ENCODE results near the gene SGMS1. TPM values are rescaled to one million over a fixed set of nuclear protein-coding genes. Genes with fewer than 3 reads are reported as not detected.
A peak's percentile ranks its signal among the peaks of the same experiment; 100 is the strongest.

The SGMS1 gene
- total and polyA plus RNA-seq, 2 donors (not counting 3 experiments of a cell fraction or from before 2014, with no cell fraction given): 9.7 to 23.7 TPM

DNA sequence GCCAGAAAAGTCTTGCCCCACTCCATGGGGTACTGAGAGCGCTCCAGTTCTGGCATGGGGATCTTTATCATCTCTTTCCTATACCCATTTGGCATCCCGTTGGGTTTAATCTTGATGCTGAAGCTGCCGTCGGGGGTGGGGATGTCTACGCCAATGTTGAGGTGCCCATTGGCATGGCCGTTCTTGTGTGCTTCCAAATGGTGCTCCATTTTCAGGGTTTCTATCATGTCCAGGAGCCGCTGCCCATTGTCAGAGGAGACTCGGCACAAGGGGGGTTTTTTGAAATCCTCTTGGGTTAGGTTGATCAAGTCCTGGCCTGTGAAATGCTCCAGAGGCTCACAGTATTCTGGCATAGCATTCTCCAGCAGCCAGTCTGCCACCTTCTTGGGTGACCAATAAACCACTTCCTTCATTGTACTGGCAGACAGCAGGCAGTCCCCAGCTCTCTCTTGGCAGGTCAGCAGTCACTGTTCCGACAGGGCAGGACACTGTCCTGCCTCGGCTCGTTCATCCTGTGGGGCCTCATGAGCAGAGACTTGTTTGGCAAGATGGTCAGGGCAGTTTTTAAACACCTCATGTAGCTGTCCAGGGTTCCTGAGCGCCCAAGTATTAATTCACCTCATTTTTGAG, 279.9 kb downstream of the SGMS1 start:
- dilution Hi-C loops (cut with MboI; ENCODE audit: extremely low pct_ligation_motif_present, low sequenced_read_pairs): no loop called here
- CTCF ChIA-PET: no interaction called here
- FAIRE-seq: no peak

DNA sequence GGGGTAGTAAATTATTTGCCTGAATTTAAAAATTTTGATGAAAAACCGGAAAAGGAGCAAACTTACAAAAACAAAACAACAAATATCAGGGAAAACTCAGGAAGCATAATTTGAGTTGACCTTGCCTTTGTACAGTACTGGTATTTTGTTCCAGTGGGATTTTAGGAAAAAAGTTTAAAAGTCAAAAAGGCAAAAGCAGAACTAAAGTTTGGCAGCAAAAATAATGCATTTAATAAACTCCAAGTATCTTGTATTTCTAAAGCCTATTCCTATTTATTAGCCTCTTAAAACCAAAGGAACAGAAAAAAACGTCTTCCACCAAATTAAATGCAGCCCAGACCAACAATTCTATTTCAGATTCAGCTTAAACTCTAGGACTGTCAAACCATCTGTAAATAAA, 281.8 kb downstream of the SGMS1 start:
- ChIA-PET POLR2A (no interaction called here), CTCF (no interaction called here)
- no TSS peak for BruUV-seq (replicated peaks)
- no peaks in the 10 kb centered on the region for H3K27me3 ChIP-seq (ENCODE audit: control insufficient read depth in 2 of 2, insufficient read depth in 2 of 2, low read length in 2 of 2)
- FAIRE-seq (peak; percentile 26), DNase-seq (ENCODE audit: low read depth, low spot score) (no peak)
- intact Hi-C loops (cut with micrococcal nuclease): no loop called here
- no peaks in the 10 kb centered on the region for H3K9me3 ChIP-seq (replicated peaks; ENCODE audit: control insufficient read depth, insufficient read depth, low read length)
- no peak overlapping the region for H3K27ac ChIP-seq (ENCODE audit: insufficient read depth, low read depth, low read length)
- no peaks in the 10 kb centered on the region for H3K9me1 ChIP-seq (replicated peaks; ENCODE audit: control insufficient read depth, extremely low read depth, insufficient read depth, low read length)
- dilution Hi-C loops (cut with MboI; ENCODE audit: extremely low pct_ligation_motif_present, low sequenced_read_pairs): no loop called here
- no peak for TF ChIP-seq JUN (IDR thresholded peaks at IDR 0.05; ENCODE audit: borderline replicate concordance, insufficient read depth, insufficient read length, low read depth)
- no peak for TF ChIP-seq EZH2 (IDR thresholded peaks at IDR 0.05; ENCODE audit: borderline replicate concordance, low read depth, low read length, severe bottlenecking)
- TF ChIP-seq, protein P1, sequence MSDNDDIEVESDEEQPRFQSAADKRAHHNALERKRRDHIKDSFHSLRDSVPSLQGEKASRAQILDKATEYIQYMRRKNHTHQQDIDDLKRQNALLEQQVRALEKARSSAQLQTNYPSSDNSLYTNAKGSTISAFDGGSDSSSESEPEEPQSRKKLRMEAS (IDR thresholded peaks at IDR 0.05; ENCODE audit: insufficient read depth, insufficient read length): no peak
- no peak for TF ChIP-seq GATA2 (IDR thresholded peaks at IDR 0.05; ENCODE audit: insufficient read depth, insufficient read length, low read depth, low read length)
- no peak for TF ChIP-seq POLR2A (IDR thresholded peaks at IDR 0.05; ENCODE audit: low read depth, low read length)
- TF ChIP-seq, protein P2, sequence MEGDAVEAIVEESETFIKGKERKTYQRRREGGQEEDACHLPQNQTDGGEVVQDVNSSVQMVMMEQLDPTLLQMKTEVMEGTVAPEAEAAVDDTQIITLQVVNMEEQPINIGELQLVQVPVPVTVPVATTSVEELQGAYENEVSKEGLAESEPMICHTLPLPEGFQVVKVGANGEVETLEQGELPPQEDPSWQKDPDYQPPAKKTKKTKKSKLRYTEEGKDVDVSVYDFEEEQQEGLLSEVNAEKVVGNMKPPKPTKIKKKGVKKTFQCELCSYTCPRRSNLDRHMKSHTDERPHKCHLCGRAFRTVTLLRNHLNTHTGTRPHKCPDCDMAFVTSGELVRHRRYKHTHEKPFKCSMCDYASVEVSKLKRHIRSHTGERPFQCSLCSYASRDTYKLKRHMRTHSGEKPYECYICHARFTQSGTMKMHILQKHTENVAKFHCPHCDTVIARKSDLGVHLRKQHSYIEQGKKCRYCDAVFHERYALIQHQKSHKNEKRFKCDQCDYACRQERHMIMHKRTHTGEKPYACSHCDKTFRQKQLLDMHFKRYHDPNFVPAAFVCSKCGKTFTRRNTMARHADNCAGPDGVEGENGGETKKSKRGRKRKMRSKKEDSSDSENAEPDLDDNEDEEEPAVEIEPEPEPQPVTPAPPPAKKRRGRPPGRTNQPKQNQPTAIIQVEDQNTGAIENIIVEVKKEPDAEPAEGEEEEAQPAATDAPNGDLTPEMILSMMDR (IDR thresholded peaks at IDR 0.05; ENCODE audit: extremely low read depth in 1 of 2, insufficient read depth in 1 of 2, low read depth in 1 of 2, low read length in 2 of 2): no peak
- no peak for TF ChIP-seq FOS (IDR thresholded peaks at IDR 0.05; ENCODE audit: borderline replicate concordance, insufficient read depth, low read length)
- no peak for TF ChIP-seq MYC (IDR thresholded peaks at IDR 0.05; ENCODE audit: low read depth, low read length)
- TF ChIP-seq POLR2AphosphoS5 (IDR thresholded peaks at IDR 0.05; ENCODE audit: insufficient read depth, low read depth, low read length): no peak
- H3K79me2 ChIP-seq (ENCODE audit: control insufficient read depth, insufficient read depth, low read length): peaks cover 4% of the 10 kb centered on the region
- no peak overlapping the region for H2AFZ ChIP-seq (ENCODE audit: low read depth, low read length)
- no peak overlapping the region for H3K4me3 ChIP-seq (replicated peaks in 1 of 3; ENCODE audit: insufficient read depth in 1 of 3, low read depth in 1 of 3, low read length in 3 of 3)
- no peaks in the 10 kb centered on the region for H4K20me1 ChIP-seq (replicated peaks; ENCODE audit: control insufficient read depth, extremely low read depth, insufficient read depth, low read length)
- H3K36me3 ChIP-seq (ENCODE audit: control insufficient read depth in 2 of 2, extremely low read depth in 1 of 2, insufficient read depth in 2 of 2, low read length in 2 of 2): no peaks in the 10 kb centered on the region
- H3K9ac ChIP-seq (replicated peaks; ENCODE audit: extremely low read depth, insufficient read depth, low read length): no peak overlapping the region
- no peak overlapping the region for H3K4me2 ChIP-seq (ENCODE audit: insufficient read depth, low read length)
- H3K4me1 ChIP-seq (ENCODE audit: control insufficient read depth, extremely low read depth, insufficient read depth, low read length): no peaks in the 10 kb centered on the region

More for the DNA sequence above, 279.9 kb downstream of the SGMS1 start:
- POLR2A ChIA-PET: no interaction called here
- no peak for DNase-seq (ENCODE audit: low read depth, low spot score)
- H3K4me3 ChIP-seq (replicated peaks in 1 of 3; ENCODE audit: insufficient read depth in 1 of 3, low read depth in 1 of 3, low read length in 3 of 3): no peak overlapping the region
- TF ChIP-seq, protein P1 (IDR thresholded peaks at IDR 0.05; ENCODE audit: insufficient read depth, insufficient read length): no peak
- TF ChIP-seq POLR2A (IDR thresholded peaks at IDR 0.05; ENCODE audit: low read depth, low read length): no peak
- no peak overlapping the region for H3K4me2 ChIP-seq (ENCODE audit: insufficient read depth, low read length)
- no peaks in the 10 kb centered on the region for H3K27me3 ChIP-seq (ENCODE audit: control insufficient read depth in 2 of 2, insufficient read depth in 2 of 2, low read length in 2 of 2)
- no peaks in the 10 kb centered on the region for H3K36me3 ChIP-seq (ENCODE audit: control insufficient read depth in 2 of 2, extremely low read depth in 1 of 2, insufficient read depth in 2 of 2, low read length in 2 of 2)
- no peaks in the 10 kb centered on the region for H4K20me1 ChIP-seq (replicated peaks; ENCODE audit: control insufficient read depth, extremely low read depth, insufficient read depth, low read length)
- H2AFZ ChIP-seq (ENCODE audit: low read depth, low read length): no peak overlapping the region
- H3K4me1 ChIP-seq (ENCODE audit: control insufficient read depth, extremely low read depth, insufficient read depth, low read length): no peaks in the 10 kb centered on the region
- no peaks in the 10 kb centered on the region for H3K9me3 ChIP-seq (replicated peaks; ENCODE audit: control insufficient read depth, insufficient read depth, low read length)
- H3K9me1 ChIP-seq (replicated peaks; ENCODE audit: control insufficient read depth, extremely low read depth, insufficient read depth, low read length): no peaks in the 10 kb centered on the region
- peaks cover 7% of the 10 kb centered on the region for H3K79me2 ChIP-seq (ENCODE audit: control insufficient read depth, insufficient read depth, low read length)
- no peak overlapping the region for H3K9ac ChIP-seq (replicated peaks; ENCODE audit: extremely low read depth, insufficient read depth, low read length)
- intact Hi-C loops (cut with micrococcal nuclease): no loop called here
- H3K27ac ChIP-seq (ENCODE audit: insufficient read depth, low read depth, low read length): no peak overlapping the region
- BruUV-seq (replicated peaks): no TSS peak

Data from endothelial cell of umbilical vein (primary cell).